Karpas-422 (cell line): ENCODE measurements around the gene SRD5A3. TPM values are rescaled to one million over a fixed set of nuclear protein-coding genes. Genes with fewer than 3 reads are reported as not detected.

Experiments used
- DNase-seq: peaks from one replicate; pipeline ENCODE4 v3.0.0-alpha.2; 2015
- H2AFZ ChIP-seq: fragments of 200-600 bp; sonication (generic); 2 replicates; pipeline ENCODE4 v1.6.1; 2014; ENCODE audit warnings: antibody characterized with exemption, low read length, mixed read lengths
- H3K27ac ChIP-seq: fragments of 200-600 bp; sonication (generic); 2 replicates; pipeline ENCODE4 v1.5.1; 2014; ENCODE audit warnings: mild to moderate bottlenecking, low read length, moderate library complexity
- H3K27me3 ChIP-seq: fragments of 200-600 bp; sonication (generic); 2 replicates; pipeline ENCODE4 v1.6.1; 2014; ENCODE audit warnings: low read length, mixed read lengths
- H3K36me3 ChIP-seq: fragments of 200-600 bp; sonication (generic); 2 replicates; pipeline ENCODE4 v1.6.1; 2014; ENCODE audit warnings: low read length, mixed read lengths; ENCODE audit not compliant: insufficient read depth
- H3K4me1 ChIP-seq: fragments of 200-600 bp; sonication (generic); 2 replicates; pipeline ENCODE4 v1.6.1; 2014; ENCODE audit warnings: mild to moderate bottlenecking, low read length, mixed read lengths
- H3K4me2 ChIP-seq: fragments of 200-600 bp; sonication (generic); 2 replicates; pipeline ENCODE4 v1.6.1; 2014; ENCODE audit warnings: low read length, low read depth, mild to moderate bottlenecking; ENCODE audit not compliant: poor library complexity, severe bottlenecking
- H3K4me3 ChIP-seq: fragments of 200-600 bp; sonication (generic); 2 replicates; pipeline ENCODE4 v1.5.1; 2014; ENCODE audit warnings: mild to moderate bottlenecking, antibody characterized with exemption, low read length, mixed read lengths
- H3K79me2 ChIP-seq: fragments of 200-600 bp; sonication (generic); 2 replicates; pipeline ENCODE4 v1.6.1; 2014; ENCODE audit warnings: mild to moderate bottlenecking, low read length, mixed read lengths
- H3K9ac ChIP-seq: fragments of 200-600 bp; sonication (generic); 2 replicates; pipeline ENCODE4 v1.6.0; 2014; ENCODE audit warnings: low read length
- H3K9me2 ChIP-seq: fragments of 200-600 bp; sonication (generic), shearing (Covaris generic); replicated peaks from 2 replicates; pipeline ENCODE4 v1.6.0; 2014; ENCODE audit warnings: mild to moderate bottlenecking, low read length, moderate library complexity; ENCODE audit not compliant: insufficient read depth
- H3K9me3 ChIP-seq: fragments of 300-700, 200-600 bp; sonication (generic); 2 replicates; pipeline ENCODE4 v1.6.1; 2014; ENCODE audit warnings: low read length, mixed read lengths
- H4K20me1 ChIP-seq: fragments of 200-600 bp; sonication (generic); 2 replicates; pipeline ENCODE4 v1.6.1; 2014; ENCODE audit warnings: mild to moderate bottlenecking, antibody characterized with exemption, low read length, low read depth; ENCODE audit not compliant: insufficient read depth
- total RNA-seq: library from RNA; depleted of rRNA; stranded (reverse); fragments of >200 nt; shearing (Covaris generic); gene quantifications from 2 replicates; pipeline ENCODE4 v1.2.3, GENCODE V29; 2014; ENCODE audit warnings: low replicate concordance

SRD5A3 gene
- total RNA-seq, 1 experiment from 2014 or later: 25.7 TPM

DNA sequence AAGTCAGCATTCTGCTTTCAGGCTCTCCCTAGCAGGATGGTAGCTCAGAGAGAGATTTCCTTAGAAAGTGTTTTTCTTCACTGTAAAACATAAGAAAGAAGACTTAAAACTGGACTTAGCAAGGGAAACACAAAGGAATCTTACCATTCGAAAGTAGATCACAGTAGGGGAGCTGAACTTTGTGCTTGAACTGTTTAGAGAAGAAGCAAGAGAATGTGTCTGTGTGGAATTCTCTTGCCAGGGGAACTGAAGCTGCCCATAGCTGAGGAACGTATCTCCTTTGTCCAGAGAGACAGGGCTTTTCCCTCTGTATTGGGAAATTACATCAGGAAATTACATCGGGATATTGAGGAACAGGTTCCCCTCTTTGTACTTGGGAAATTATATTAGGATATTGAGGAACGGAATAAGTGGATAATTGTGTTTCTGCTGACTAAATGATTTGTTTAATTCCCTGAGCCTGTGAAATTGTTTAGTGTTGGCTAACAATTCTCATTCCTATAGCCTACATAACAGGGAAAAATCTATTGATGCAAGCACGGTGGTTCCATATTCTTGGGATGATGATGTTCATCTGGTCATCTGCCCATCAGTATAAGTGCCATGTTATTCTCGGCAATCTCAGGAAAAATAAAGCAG, 21.2 kb downstream of the SRD5A3 start:
- Histone ChIP-seq H3K79me2 (no peaks in the 10 kb centered on the region), H3K27me3 (no peaks in the 10 kb centered on the region), H3K9me2 (no peaks in the 10 kb centered on the region), H3K9me3 (no peaks in the 10 kb centered on the region), H2AFZ (no peak overlapping the region), H3K4me1 (no peaks in the 10 kb centered on the region; the same call in 1 of the 2 replicates), H3K36me3 (peaks cover 4% of the 10 kb centered on the region; the same call in 1 of the 2 replicates), H3K9ac (no peak overlapping the region), H3K4me3 (no peak overlapping the region), H4K20me1 (no peaks in the 10 kb centered on the region), H3K4me2 (no peak overlapping the region), H3K27ac (no peak overlapping the region)
- no peak for DNase-seq

DNA sequence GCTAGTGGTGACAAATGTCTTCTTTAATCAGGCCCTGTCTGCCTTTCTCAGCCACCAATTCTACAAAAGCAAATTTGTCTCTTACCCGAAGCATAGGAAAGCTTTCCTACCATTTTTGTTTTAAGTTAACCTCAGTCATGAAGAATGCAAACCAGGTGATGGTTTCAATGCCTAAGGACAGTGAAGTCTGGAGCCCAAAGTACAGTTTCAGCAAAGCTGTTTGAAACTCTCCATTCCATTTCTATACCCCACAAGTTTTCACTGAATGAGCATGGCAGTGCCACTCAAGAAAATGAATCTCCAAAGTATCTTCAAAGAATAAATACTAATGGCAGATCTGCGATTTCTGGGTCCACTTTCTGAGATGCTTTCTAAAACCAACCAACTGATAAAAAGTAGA, 23.9 kb downstream of the SRD5A3 start:
- Histone ChIP-seq H3K79me2 (no peaks in the 10 kb centered on the region), H3K4me2 (no peak overlapping the region), H3K36me3 (peaks cover 4% of the 10 kb centered on the region; the same call in 1 of the 2 replicates), H3K9me2 (no peaks in the 10 kb centered on the region), H3K9me3 (no peaks in the 10 kb centered on the region), H3K4me1 (no peaks in the 10 kb centered on the region), H3K27ac (no peak overlapping the region), H3K4me3 (no peak overlapping the region), H3K27me3 (no peaks in the 10 kb centered on the region), H3K9ac (no peak overlapping the region), H4K20me1 (no peaks in the 10 kb centered on the region), H2AFZ (no peak overlapping the region)
- DNase-seq: no peak

DNA sequence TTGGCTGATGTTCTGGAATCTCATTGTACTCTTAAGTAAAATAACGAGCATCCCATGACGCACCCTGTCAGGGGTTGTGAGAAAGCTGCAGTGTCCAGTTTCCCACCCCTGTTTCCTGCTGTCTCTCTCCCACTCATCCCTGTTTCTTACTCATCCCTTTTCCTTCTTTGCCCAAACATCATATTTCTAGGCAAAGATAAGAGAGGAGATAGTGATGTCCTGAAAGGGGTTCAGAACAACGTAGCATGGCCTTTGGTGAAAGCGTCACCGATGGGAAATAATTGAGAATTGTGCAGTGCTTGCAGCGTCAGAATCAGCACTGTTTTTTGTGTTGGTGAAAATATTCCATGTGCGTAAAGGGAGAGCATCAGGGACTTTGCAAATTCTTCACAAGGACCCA, 26.2 kb downstream of the SRD5A3 start:
- no peaks in the 10 kb centered on the region for H3K4me1 ChIP-seq
- H3K36me3 ChIP-seq: peaks cover 4% of the 10 kb centered on the region; the same call in 1 of the 2 replicates
- H3K27ac ChIP-seq: no peak overlapping the region
- no peak overlapping the region for H3K4me2 ChIP-seq
- no peaks in the 10 kb centered on the region for H3K9me3 ChIP-seq
- DNase-seq: no peak
- no peak overlapping the region for H3K9ac ChIP-seq
- no peaks in the 10 kb centered on the region for H3K9me2 ChIP-seq
- no peak overlapping the region for H2AFZ ChIP-seq
- no peak overlapping the region for H3K4me3 ChIP-seq
- no peaks in the 10 kb centered on the region for H3K27me3 ChIP-seq
- no peaks in the 10 kb centered on the region for H3K79me2 ChIP-seq
- H4K20me1 ChIP-seq: no peaks in the 10 kb centered on the region

DNA sequence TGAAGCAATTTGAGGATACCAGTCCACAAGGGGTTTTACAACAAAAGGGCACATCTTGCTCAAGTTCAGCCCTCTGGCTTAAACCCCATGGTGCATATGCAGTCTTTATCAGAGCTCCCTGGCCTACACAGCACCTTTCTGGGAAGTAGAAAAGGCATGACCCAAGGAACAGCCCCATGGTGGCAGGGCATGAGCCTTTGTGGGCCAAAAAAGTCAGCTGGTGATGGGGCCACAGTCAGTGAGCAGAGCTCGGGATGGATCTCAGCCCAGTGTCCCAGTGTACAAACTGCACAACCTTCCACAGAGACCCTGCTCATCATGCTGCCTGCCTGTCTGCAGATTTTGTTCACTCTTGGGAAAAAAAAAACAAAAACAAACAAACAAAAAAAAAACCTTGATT, 27.4 kb downstream of the SRD5A3 start:
- Histone ChIP-seq H4K20me1 (no peaks in the 10 kb centered on the region), H3K9me2 (no peaks in the 10 kb centered on the region), H3K27me3 (no peaks in the 10 kb centered on the region), H3K9ac (no peak overlapping the region), H3K36me3 (no peaks in the 10 kb centered on the region; the same call in 1 of the 2 replicates), H3K9me3 (no peaks in the 10 kb centered on the region), H3K4me3 (no peak overlapping the region), H2AFZ (no peak overlapping the region), H3K4me1 (no peaks in the 10 kb centered on the region), H3K4me2 (no peak overlapping the region), H3K27ac (no peak overlapping the region), H3K79me2 (no peaks in the 10 kb centered on the region)
- DNase-seq: no peak

DNA sequence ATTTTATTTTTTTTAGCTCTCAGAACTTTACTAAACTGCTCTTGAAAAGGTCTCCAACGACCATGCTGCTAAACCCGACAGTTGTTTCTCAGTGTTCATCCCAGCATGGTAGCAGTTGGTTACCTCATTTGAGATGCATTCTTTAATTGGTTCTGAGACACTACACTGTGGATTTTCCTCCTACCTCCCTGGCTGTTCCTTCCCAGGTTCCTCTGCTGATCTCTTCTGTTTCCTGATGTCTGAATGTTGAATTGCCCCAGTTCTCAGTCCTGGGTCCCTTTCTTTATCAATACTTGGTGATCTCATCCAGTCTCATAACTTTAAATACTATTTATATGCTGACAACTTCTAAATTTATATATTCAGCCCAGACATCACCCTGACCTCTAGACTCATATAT, 30.7 kb downstream of the SRD5A3 start:
- no peaks in the 10 kb centered on the region for H3K79me2 ChIP-seq
- H3K4me1 ChIP-seq: no peaks in the 10 kb centered on the region
- no peaks in the 10 kb centered on the region for H3K36me3 ChIP-seq
- H2AFZ ChIP-seq: no peak overlapping the region
- no peaks in the 10 kb centered on the region for H3K27me3 ChIP-seq
- H3K9ac ChIP-seq: no peak overlapping the region
- H4K20me1 ChIP-seq: no peaks in the 10 kb centered on the region
- no peak overlapping the region for H3K27ac ChIP-seq
- DNase-seq: no peak
- no peaks in the 10 kb centered on the region for H3K9me2 ChIP-seq
- H3K9me3 ChIP-seq: no peaks in the 10 kb centered on the region
- H3K4me3 ChIP-seq: no peak overlapping the region
- H3K4me2 ChIP-seq: no peak overlapping the region

DNA sequence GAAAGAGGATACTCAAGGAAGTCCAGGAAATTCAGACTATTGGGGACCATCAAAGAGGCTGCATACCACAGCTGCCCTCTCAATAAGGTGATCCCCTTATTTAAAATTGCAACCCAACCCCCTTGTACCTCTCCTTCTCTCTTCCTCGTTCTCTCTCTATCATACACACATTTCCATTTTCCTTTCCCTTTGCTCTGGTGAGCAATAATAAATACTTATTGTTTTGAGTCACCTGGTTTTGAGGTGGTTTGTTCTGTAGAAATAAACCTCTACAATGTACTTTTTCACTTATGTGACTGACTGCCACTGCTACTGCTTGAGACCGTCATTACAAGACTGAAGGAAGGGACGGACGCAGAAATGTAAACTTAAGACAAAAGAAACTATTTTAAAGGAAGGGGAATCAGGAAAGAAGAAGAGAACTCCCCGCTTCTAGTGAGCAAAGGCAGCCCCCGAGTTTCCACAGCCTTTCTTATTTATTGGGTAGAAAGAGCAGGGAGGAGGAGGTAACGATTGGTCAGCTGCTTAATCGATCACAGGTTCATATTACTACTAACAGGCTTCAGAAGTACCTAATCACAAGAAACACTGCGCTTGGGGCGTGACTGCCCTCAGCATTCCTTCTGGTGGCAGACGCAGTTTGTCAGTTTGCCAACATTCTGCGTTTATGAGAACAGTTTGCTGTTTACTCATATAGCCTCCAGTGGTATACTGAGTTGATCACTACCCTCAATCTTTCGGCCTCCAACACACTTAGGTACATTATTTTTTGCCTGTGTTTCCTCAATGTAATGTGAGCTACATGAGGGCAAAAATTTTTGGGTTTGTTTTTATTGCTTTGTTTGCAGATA, 32.8 kb downstream of the SRD5A3 start:
- H3K4me3 ChIP-seq: no peak overlapping the region
- H3K27ac ChIP-seq: no peak overlapping the region
- H3K9me2 ChIP-seq: no peaks in the 10 kb centered on the region
- H3K9me3 ChIP-seq: no peaks in the 10 kb centered on the region
- H3K4me2 ChIP-seq: no peak overlapping the region
- no peaks in the 10 kb centered on the region for H4K20me1 ChIP-seq
- H2AFZ ChIP-seq: no peak overlapping the region
- no peaks in the 10 kb centered on the region for H3K4me1 ChIP-seq
- no peak for DNase-seq
- no peaks in the 10 kb centered on the region for H3K36me3 ChIP-seq
- H3K9ac ChIP-seq: no peak overlapping the region
- no peaks in the 10 kb centered on the region for H3K27me3 ChIP-seq
- H3K79me2 ChIP-seq: no peaks in the 10 kb centered on the region

DNA sequence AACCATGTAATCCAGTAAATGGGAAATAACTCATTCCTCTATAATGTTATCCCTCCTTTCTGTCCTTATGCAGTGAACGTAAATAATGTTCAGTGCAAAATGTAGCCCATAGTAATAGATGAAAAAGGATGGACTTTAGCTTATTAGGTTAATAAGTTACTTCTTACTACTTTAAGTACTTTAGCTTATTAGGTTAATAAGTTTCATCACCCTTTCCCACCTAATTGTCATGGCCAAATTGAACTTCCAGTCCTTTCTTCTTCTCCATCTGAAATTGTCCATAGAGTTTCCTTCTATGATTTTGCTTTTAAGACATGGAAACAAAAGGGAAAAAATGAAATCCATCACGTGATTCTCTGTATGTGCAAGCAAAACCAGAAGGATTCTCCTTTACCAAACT, 34.5 kb downstream of the SRD5A3 start:
- no peak overlapping the region for H3K9ac ChIP-seq
- no peak overlapping the region for H2AFZ ChIP-seq
- H3K4me1 ChIP-seq: no peaks in the 10 kb centered on the region
- no peak for DNase-seq
- no peak overlapping the region for H3K4me2 ChIP-seq
- H4K20me1 ChIP-seq: no peaks in the 10 kb centered on the region
- H3K9me3 ChIP-seq: no peaks in the 10 kb centered on the region
- no peak overlapping the region for H3K27ac ChIP-seq
- H3K4me3 ChIP-seq: no peak overlapping the region
- no peaks in the 10 kb centered on the region for H3K36me3 ChIP-seq
- H3K79me2 ChIP-seq: no peaks in the 10 kb centered on the region
- H3K27me3 ChIP-seq: no peaks in the 10 kb centered on the region
- no peaks in the 10 kb centered on the region for H3K9me2 ChIP-seq

DNA sequence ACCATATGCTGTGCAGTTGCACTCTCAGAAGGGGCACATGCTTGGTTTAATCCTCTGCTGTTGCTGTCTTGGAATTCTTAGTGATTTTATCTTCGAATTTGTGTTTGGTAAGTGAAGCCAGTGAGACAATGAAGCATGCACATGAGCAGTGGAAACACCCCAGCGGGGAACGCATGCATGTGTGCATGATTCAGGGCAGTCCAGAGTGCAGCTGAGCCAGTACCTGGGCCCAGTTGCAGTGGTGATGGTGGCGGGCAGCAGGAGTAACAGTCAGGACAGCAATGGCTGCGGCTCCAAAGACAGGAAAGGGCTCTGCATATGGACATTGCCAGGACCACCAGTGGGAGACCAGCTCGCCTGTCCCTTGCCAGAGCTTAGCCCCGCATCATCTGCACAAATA, 35.5 kb downstream of the SRD5A3 start:
- H3K4me3 ChIP-seq: no peak overlapping the region
- H3K27me3 ChIP-seq: no peaks in the 10 kb centered on the region
- no peak overlapping the region for H3K9ac ChIP-seq
- no peak overlapping the region for H3K4me2 ChIP-seq
- no peak overlapping the region for H3K27ac ChIP-seq
- no peaks in the 10 kb centered on the region for H3K9me3 ChIP-seq
- H3K79me2 ChIP-seq: no peaks in the 10 kb centered on the region
- no peak overlapping the region for H2AFZ ChIP-seq
- H3K36me3 ChIP-seq: no peaks in the 10 kb centered on the region
- DNase-seq: no peak
- H4K20me1 ChIP-seq: no peaks in the 10 kb centered on the region
- no peaks in the 10 kb centered on the region for H3K4me1 ChIP-seq
- no peaks in the 10 kb centered on the region for H3K9me2 ChIP-seq
